Omental fat pad (tissue), 4 donors: ENCODE results near the gene PRPF18. TPM values are rescaled to one million over a fixed set of nuclear protein-coding genes. Genes with fewer than 3 reads are reported as not detected.

Source experiments
- ATAC-seq: fragments of 150-250 bp; one replicate; pipeline ENCODE4 v1.9.1; 2016; ENCODE audit warnings: mild to moderate bottlenecking, moderate library complexity; ENCODE audit not compliant: low FRiP score
- DNase-seq: peaks from one replicate; pipeline ENCODE4 v3.0.0-alpha.2; 2019; ENCODE audit warnings: low spot score
- total RNA-seq, 4 donors: library from RNA; depleted of rRNA; stranded (reverse); fragments of >200 nt; gene quantifications; one replicate each; pipeline ENCODE4 v1.1.0, GENCODE V29; 2016
- TF ChIP-seq, protein P1 (sequence below), 3 donors: fragments of 450-650 bp; IDR thresholded peaks; one replicate each; pipeline ENCODE4 v1.5.1; 2016 to 2017; ENCODE audit warnings: antibody characterized with exemption in 3 of 3, mild to moderate bottlenecking in 3 of 3, moderate library complexity in 2 of 3

PRPF18 gene
- total RNA-seq, 4 donors from 2014 or later: 21.2 to 32.9 (median 25.3) TPM

DNA sequence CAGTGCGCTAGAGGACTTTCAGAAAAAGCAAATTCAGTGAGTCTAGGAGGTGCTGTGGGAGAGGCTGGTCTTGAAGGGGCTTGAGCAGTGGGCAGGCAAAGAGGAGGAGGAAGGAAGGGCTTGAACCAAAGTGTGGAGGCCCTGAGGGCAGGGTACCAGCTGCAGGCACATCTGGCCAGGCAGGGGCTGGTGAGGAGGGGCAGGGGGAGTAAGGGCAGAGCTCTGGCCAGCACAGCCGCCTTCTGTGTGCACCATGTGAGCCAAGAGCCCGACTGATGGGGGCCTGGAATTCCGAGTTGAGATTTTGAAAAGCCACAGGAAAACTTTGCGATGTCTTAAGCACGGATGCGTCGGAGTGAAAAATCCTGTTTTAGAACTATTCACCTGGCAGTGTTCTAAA is 74.5 kb downstream of the PRPF18 start:
- no peak for ATAC-seq
- DNase-seq: no peak
- TF ChIP-seq, protein P1, sequence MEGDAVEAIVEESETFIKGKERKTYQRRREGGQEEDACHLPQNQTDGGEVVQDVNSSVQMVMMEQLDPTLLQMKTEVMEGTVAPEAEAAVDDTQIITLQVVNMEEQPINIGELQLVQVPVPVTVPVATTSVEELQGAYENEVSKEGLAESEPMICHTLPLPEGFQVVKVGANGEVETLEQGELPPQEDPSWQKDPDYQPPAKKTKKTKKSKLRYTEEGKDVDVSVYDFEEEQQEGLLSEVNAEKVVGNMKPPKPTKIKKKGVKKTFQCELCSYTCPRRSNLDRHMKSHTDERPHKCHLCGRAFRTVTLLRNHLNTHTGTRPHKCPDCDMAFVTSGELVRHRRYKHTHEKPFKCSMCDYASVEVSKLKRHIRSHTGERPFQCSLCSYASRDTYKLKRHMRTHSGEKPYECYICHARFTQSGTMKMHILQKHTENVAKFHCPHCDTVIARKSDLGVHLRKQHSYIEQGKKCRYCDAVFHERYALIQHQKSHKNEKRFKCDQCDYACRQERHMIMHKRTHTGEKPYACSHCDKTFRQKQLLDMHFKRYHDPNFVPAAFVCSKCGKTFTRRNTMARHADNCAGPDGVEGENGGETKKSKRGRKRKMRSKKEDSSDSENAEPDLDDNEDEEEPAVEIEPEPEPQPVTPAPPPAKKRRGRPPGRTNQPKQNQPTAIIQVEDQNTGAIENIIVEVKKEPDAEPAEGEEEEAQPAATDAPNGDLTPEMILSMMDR (IDR thresholded peaks at IDR 0.05): no peak

DNA sequence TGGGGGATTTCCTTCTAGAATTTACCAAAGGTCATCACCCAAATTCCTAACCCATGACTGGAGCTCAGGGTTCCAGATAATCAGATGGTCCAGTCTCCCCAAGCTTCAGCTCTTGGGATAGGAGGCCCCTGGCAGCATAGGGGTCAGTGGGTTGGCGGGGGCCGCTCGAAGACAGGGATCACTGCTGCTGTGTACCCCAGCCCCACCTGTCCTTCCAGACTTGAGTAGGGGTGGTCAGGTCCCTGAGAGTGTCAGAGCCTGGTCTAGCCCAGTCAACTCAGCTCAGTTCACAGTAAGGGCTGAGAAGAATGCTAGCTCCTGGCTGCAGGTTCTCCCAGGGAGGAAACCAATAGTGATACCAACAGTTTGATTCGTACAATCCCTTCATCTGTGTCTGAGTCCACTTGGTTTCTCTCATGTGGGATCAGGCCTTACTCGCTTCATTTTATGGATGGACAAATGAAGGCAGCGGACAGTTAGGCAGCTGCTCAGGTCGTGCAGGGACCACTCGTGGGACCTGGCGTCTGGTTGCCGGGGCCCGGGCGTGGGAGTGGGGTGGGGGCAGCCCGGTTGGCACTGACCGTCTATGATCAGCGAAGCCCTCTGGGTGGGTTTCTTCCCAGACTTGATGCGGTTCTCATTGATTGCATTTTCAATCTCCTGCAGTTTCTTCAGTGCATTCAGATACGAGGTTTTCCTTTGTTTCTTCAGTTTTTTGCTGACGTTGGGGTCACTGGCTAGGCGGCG is 78.9 kb downstream of the PRPF18 start:
- TF ChIP-seq, protein P1 (IDR thresholded peaks at IDR 0.05): no peak
- DNase-seq (no peak), ATAC-seq (no peak)

DNA sequence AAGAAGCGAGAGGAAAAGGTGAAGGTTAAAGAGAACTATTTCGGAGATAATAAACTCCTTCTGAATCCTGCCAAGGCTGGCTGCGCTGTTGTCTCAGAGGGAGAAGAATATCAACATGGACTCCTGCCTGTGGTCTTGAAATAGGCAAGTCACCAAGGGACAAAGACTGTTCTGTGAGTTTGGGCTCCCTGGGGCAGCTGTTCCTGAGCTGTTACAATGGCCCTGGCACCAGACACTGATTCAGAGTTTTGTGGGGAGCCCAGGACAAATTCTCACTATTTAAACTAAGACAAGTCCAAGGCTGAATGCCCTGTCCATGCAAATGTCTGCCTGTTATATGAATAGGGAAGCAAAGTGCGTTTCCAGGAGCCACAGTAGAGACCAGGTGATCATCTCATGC is 81.4 kb downstream of the PRPF18 start:
- ATAC-seq (no peak), DNase-seq (no peak)
- TF ChIP-seq, protein P1 (IDR thresholded peaks at IDR 0.05): no peak

DNA sequence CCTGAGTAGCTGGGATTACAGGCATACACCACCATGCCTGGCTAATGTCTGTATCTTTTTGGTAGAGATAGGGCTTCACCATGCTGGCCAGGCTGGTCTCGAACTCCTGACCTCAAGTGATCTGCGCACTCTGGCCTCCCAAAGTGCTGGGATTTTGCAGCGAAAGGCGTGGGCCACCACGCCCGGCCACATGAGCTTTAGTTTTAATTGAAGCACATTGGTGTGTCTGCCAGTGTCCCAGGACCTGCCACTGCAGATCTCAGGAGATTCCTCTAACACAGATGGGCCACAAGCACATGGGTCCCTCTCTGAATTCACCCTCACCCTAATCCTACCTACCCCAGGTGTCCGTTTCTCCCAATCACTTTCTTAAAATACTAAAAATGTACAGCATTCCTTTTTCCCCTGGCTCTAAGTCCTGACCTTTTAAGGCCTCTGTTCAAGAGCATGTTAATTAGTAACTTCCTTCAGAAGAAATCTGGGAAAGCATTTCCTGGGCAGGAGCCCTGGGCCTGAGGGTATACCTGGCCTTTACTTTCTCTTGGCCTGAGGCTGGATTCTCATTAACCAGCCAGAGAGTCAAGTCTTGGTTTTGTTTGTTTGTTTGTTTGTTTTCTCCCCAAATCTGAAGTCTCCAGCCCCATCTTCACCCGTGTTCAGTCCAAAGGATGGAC is 82.6 kb downstream of the PRPF18 start:
- no peak for DNase-seq
- TF ChIP-seq, protein P1 (IDR thresholded peaks at IDR 0.05): no peak
- no peak for ATAC-seq

DNA sequence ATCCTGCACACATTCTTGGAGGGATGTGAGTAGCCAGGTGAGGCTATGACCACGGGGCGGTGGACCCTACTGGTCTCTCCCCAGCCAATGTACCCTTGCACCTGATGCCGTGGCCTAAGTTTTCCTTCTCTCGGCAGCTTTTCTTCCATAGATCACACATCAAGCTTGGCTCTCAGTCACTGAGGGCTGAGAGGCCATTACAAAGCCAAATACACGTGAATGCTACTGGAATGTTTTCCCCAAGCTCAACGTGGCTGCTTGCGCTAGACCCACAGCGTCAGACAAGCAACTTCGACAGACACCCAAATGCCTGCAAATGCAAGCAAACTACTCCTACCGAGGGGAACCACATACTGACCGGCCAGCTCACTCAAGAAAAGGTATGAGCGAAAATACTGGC is 83.1 kb downstream of the PRPF18 start:
- ATAC-seq (no peak), DNase-seq (no peak)
- TF ChIP-seq, protein P1 (IDR thresholded peaks at IDR 0.05): no peak

DNA sequence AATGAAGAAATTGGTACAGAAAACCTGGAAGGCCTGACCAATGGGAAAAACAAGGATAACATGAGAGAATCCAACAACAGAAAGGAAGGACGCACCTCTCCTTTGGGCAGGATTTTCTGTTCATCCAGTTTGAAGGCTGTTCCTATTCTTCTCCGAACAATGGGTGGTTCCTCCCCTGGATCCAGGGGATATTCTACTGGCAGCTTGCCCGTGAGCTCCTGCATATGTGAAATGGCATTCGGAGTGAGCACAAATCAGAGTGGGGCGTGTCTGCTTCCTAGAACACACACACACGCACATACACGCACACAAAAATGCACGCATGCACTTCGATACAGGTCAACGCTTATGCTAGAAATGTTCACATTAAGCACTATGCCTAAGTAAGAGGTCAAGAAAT is 83.5 kb downstream of the PRPF18 start:
- ATAC-seq: no peak
- TF ChIP-seq, protein P1 (IDR thresholded peaks at IDR 0.05): no peak
- no peak for DNase-seq

DNA sequence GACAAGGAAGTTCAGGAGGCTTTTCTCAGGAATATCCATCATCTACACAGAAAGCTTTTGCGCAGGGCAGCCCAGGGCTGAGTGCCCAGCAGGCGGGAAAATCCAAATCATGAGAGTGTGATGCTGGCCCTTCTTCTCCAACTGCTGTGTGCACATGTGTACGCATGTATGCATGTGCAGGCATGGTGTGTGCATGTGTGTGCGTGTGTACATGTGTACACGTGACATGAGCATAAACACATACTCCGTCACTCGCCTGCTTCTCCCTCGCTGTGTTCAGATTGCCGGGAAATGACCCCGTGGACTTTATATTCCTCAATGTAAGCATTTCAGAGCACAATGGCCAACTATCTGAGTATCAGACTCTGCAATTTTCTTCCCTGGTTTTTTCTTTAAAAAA is 85.1 kb downstream of the PRPF18 start:
- ATAC-seq (no peak), DNase-seq (no peak)
- TF ChIP-seq, protein P1 (IDR thresholded peaks at IDR 0.05): no peak
